Hematopoietic multipotent progenitor cell treated with erythropoietin and hydrocortisone succinate and interleukin-3 and kit ligand, for 15 days (in vitro differentiated cells): ENCODE data around the gene KRAS.
"Not testable (repeated sequence)": the region's sequence is repeated elsewhere in the genome, so short reads cannot be mapped to it uniquely, and the experiment has no call there.

Experiments used
- DNase-seq: peaks from one replicate; pipeline ENCODE4 v3.0.0-alpha.2; 2015; ENCODE audit warnings: low spot score

The KRAS gene

DNA sequence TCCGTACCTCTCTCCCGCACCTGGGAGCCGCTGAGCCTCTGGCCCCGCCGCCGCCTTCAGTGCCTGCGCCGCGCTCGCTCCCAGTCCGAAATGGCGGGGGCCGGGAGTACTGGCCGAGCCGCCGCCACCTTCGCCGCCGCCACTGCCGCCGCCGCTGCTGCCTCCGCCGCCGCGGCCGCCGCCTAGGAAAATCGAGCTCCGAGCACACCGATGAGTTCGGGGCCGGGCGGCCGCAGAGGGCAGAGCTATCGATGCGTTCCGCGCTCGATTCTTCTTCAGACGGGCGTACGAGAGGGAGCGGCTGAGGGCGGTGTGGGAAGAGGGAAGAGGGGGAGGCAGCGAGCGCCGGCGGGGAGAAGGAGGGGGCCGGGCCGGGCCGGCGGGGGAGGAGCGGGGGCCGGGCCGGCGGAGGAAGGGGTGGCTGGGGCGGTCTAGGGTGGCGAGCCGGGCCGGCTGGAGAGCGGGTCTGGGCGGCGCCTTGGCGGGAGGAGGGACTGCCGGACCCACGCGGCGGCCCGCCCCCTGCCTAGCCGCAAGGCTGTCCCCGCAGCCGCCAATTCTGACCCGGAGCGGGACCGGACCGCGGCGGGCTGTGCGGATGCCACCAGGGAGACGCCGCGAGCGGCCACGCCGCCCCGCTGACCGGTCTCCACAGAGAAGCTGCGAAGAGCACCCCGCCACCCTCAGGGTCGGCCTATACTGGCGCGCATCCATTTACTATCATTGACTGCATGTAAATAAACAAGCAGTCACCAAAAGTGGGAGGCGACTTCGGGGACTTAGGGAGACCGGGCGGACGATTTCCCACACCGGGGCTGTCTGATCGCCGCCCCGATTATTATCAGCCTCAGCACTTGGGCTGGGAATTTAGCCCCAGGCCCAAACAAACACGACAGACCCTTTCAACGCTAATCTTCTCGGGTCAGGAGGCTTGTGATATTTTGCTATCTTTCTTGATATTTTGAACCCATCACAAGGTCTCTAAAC lies at the start of gene KRAS:
Gene KRAS (minus strand): TSS at position 186 of the 987 bp plus-strand sequence.
- peak; percentile 95 for DNase-seq

- DNase-seq: no peak
These were observed 45.7 kb upstream of the KRAS start for GRCh38 chr12:25296381-25296780.

DNA sequence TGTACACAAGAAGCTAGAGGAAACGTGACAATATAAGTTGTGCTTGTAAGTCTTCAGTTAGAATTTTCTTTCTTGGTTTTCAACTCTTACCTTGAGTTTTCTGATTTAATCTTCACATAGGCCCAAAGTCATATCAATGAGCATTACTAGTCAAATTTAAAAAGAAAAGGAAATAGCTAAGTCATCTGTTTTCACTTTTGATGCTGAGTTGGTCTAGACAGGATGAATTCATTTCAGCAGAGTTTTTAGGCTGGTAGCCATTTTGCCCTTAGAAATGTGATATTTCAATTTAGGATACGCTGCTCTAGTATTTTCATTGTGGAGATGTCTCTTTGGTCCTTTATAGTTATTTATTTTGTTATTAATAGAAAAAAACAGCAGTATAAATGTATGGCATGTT lies 44.6 kb upstream of the KRAS start:
- no peak for DNase-seq

DNA sequence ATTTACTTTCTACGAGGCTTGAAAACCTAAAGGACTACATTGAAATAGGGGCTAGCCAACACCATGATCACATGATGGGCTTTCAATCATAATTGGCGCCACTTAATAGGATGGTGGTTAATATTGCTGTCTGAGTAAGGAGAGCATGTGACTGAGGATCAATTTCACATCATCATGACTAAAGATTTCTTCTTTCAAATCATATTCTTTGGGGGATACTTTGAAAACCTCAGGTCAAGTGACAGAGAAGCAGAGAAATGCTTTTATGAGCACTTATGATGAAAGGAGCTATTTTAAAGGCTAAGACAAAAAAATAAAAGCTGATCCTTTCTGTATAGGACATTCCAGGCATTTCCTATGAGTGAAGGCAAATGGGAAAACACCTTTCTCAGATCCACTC lies 42.9 kb upstream of the KRAS start:
- DNase-seq: no peak

DNA sequence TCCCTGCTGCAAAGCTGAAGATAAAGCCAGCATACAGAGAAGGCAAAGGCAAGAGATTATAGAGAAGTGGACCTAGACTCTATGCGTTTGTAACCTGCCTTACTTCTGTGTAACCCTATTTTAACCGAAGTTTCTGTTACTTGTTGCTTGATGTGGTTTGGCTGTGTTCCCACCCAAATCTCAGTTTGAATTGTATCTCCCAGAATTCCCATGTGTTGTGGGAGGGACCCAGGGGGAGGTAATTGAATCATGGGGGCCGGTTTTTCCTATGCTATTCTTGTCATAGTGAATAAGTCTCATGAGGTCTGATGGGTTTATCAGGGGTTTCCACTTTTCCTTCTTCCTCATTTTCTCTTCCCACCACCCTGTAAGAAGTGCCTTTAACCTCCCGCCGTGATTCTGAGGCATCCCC lies 42.1 kb upstream of the KRAS start:
- DNase-seq: not testable (repeated sequence)

- DNase-seq: no peak
These were observed 36.9 kb upstream of the KRAS start for GRCh38 chr12:25287610-25288009.

GRCh38 chr12:25286837-25287236 lies 36.1 kb upstream of the KRAS start:
- no peak for DNase-seq

GRCh38 chr12:25284024-25284423 lies 33.3 kb upstream of the KRAS start:
- no peak for DNase-seq

DNA sequence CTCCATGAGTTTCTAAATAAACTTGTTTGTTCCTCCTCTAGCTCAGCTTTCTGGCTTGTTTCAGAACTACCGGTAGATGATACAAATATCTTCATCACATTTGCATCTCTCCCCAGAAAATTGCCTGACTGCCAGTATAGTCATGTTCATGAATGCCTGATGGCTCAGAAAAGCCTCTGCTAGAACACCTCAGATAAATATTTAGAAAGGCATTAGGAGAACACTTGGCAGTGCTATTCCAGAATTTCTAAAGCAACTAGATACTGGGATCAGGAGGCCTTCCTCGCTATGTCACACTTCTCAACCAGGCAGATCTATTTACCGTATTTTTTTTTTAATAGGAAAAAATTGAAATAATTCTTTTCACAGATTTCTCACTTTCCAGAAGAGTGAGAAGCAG lies 32.3 kb upstream of the KRAS start:
- no peak for DNase-seq

DNA sequence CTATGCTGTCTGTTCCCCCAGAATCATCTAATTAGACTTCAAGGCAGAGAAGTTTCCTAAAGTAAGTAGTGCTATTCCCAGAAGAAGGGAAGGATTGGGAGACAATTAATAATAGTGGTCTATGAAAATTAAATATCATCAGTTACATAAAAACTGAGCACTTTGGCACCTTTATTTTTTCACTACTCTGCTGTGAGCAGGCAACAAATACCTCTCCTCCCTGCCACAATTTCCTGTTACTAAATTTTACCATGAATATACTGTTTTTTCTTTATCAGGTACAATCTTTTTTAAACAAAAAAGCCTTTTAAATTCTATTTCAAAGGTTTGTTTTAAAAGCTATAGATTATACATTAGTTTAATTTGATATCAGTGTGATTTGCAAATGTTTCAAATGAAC lies 29.4 kb upstream of the KRAS start:
- DNase-seq: no peak

DNA sequence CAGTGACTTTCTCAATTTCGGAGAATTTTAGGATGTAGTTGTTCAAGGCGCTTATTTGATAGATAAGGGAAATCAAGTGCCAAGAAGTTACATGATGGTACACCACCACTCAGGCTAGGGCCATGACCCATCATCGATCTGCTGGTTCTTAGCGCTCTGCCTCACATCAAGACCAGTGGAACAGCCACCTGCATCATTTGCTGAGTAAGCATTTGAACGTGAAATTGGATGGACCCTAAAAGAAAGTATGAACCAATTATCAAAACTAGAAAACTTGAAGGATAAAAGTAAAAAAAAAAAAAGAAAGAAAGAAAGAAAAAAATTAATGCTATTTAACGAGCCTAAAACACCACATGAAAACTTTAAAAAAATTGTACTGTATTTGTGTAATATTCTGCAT lies 27.5 kb upstream of the KRAS start:
- DNase-seq: no peak

DNA sequence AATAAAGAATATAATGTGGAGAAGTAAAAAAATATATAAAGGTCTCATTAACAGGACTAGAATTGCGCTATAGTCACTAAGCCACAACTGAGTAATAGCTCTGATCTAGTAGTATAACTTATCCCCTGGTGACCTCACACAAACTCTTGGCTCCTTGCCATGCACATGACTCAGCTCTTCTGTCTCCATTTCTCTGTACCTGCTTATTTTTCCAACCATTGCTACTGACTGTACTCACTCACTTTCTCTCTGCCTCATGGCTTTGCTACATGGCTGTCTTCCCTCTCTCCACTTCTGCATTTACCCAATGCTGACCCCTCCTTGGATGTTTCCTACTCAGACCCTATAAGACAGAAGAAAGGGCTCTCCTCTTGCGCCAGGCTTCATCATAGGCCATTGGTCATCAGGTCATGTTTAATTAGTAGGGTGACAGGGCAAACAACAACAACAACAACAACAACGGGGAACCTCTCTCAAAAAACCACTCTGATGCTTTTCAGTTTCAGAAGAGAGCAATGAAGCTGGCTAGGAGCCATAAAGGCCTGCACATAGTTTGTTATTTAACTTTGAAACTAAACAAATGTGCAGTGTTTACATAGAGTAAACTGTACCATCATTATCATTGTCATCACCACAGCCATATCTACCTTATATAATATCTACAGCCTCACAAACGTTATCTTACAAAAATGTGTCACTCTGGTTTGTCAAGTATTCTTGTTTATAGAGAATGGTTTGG lies 25.6 kb upstream of the KRAS start:
- DNase-seq: peak; percentile 84

GRCh38 chr12:25271486-25272098 lies 20.9 kb upstream of the KRAS start:
- no peak for DNase-seq

DNA sequence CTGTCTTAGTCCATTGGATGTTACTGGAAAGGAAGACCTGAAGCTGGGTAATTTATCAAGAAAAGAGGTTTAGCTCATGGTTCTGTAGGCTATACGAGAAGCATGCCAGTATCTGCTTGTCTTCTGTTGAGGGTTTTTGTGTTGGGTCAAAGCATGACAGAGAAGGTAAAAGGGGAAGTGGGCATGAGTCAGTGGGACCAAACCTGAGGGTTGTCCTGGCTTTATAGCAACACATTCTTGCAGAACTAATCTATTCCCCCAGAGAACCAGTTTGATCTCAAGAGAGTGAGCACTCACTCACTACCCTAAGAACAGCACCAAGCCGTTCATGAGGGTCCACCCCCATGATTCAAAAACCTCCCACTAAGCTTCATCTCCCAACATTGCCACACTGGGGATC lies 19.0 kb upstream of the KRAS start:
- no peak for DNase-seq

- DNase-seq: no peak
These were observed 15.8 kb upstream of the KRAS start for GRCh38 chr12:25266497-25266896.

GRCh38 chr12:25264862-25265261 lies 14.1 kb upstream of the KRAS start:
- no peak for DNase-seq

GRCh38 chr12:25264114-25264513 lies 13.4 kb upstream of the KRAS start:
- DNase-seq: no peak

GRCh38 chr12:25263594-25263993 lies 12.9 kb upstream of the KRAS start:
- no peak for DNase-seq

DNA sequence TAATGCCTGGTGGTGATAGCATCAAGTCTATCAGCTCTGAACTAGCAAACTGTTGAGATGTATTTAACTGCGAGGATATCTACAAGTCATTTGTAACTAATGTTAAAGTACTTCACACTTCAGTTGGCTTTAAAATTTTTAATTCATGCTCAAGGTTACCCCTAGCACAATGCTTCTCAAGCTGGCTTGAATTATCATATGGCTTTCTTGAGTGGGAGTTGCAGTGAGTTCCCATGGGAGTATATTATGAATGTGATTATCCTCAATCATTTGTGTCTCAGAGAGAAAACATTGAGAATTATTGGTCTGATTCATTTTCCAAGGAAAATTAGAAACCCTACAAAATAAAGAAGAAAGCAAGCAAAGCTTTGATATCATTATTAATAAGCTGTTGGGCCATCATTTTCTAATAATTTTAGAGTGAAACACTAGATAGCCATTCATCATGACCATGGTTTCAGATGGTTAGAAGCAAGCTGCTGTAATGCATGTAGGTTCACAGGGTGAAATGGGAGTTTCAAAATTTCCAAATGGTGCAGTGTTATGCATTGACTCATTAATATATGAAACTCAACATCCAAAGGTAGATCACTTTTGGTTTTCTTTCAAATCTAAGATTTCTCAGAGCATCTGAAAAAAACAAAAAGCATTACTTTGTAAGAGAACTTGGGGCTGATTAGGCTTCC lies 11.8 kb upstream of the KRAS start:
- no peak for DNase-seq

DNA sequence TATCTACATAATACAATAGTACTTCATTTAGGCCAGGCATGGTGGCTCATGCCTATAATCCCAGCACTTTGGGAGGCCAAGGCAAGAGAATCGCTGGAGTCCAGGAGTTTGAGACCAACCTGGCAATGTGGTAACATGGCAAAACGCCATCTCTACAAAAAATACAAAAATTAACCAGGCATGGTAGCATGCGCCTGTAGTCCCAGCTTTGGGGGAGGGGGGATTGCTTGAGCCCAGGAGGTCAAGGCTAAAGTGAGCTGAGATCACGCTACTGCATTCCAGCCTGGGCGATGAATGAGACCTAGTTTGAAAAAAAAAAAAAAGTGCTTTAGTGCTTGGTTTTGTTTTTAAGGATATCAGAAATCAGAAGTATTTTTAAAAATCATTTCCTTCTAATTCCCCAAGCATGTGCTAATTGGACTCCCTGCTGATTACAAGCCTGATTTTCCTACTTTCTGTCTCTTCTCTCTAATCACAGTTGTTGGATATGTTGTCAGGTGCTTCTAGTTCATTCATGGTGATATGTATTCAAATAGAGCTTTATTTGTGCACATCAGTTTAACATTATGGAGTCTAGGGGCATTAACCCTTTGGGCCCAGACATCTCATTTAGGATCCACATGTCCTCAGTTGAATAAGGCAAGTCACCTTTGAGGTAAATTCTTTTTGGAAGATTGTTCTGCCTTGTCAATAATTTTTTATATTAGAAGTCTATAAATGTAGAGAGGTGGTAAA lies 7.0 kb upstream of the KRAS start:
- DNase-seq: no peak

DNA sequence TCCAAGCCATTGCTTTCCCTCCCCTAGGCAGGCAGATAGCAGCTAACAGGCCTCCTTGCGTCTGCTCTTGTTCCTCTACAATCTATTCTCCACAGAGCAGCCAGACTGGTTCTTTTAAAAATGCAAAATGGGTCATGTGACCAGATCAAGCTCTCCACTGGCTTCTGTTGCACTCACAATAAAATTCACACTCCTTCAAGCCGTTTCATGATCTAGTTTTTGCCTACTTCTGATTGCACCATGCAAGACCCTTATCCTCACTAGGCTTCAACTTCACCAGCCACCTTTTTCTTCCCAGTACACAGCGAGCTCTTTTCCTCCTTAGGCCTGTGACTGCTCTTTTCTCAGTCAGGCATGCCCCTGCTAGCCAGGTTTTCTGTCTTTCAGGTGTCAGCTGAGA lies 6.1 kb upstream of the KRAS start:
- DNase-seq: no peak
